D721Med (cell line): Measurements from ENCODE around the gene ERLIN1.

Experiments used
- DNase-seq: peaks from one replicate; pipeline ENCODE4 v3.0.0; 2011; ENCODE audit warnings: low spot score; ENCODE audit not compliant: insufficient read length
- FAIRE-seq: peaks from 2 replicates; lab custom pipeline; 2011; peaks lifted over from hg19 to GRCh38; lab: Jason Lieb, UNC
- CTCF ChIP-seq: IDR thresholded peaks from 2 replicates; pipeline ENCODE4 v1.5.1; 2012; ENCODE audit warnings: mild to moderate bottlenecking, control low read depth; ENCODE audit not compliant: insufficient read depth; ENCODE audit errors: missing control alignments

Gene ERLIN1

GRCh38 chr10:100209303-100209702 lies 23.5 kb upstream of the ERLIN1 start:
- TF ChIP-seq CTCF: no peak
- DNase-seq: no peak
- no peak for FAIRE-seq

- DNase-seq (no peak), FAIRE-seq (no peak)
- TF ChIP-seq CTCF: no peak
Measured at GRCh38 chr10:100208276-100208675, 22.4 kb upstream of the ERLIN1 start.

GRCh38 chr10:100204370-100204769 lies 18.5 kb upstream of the ERLIN1 start:
- peak; percentile 91 for FAIRE-seq

GRCh38 chr10:100201549-100201948 lies 15.7 kb upstream of the ERLIN1 start:
- DNase-seq: no peak
- no peak for TF ChIP-seq CTCF
- no peak for FAIRE-seq

More at GRCh38 chr10:100204370-100204769, 18.5 kb upstream of the ERLIN1 start:
- no peak for TF ChIP-seq CTCF
- DNase-seq: no peak

GRCh38 chr10:100194711-100195110 lies 8.9 kb upstream of the ERLIN1 start:
- no peak for DNase-seq
- no peak for TF ChIP-seq CTCF
- no peak for FAIRE-seq

- DNase-seq: no peak
- FAIRE-seq: no peak
- no peak for TF ChIP-seq CTCF
Measured at GRCh38 chr10:100192350-100192749, 6.5 kb upstream of the ERLIN1 start.

GRCh38 chr10:100186253-100187212 lies 704 bp upstream of the ERLIN1 start:
- TF ChIP-seq CTCF: no peak
- no peak for FAIRE-seq
- no peak for DNase-seq
